Lung (tissue), 12 donors: ENCODE measurements around the gene CKB. TPM values are rescaled to one million over a fixed set of nuclear protein-coding genes. Genes with fewer than 3 reads are reported as not detected.

Source experiments
- ATAC-seq: fragments of 200-7000 bp; cut with Tn5 transposase; one replicate; pipeline ENCODE4 v1.9.1; 2020; ENCODE audit warnings: moderate number of reproducible peaks; ENCODE audit not compliant: insufficient read depth, low FRiP score
- DNase-seq, 3 donors: peaks; one replicate each; pipeline ENCODE4 v3.0.0-alpha.2; 2013 to 2017
- H3K27ac ChIP-seq, 2 donors: one replicate each; pipeline ENCODE4 v1.5.1; 2013; ENCODE audit warnings: mild to moderate bottlenecking in 2 of 2, moderate library complexity in 2 of 2, control low read depth in 1 of 2, inconsistent platforms in 1 of 2, low read depth in 1 of 2, low read length in 1 of 2
- H3K27me3 ChIP-seq, 3 donors: one replicate each; pipeline ENCODE4 v1.5.1; 2013; ENCODE audit warnings: low read length in 2 of 3; ENCODE audit not compliant: control insufficient read depth in 3 of 3, insufficient read depth in 3 of 3
- H3K36me3 ChIP-seq, 4 donors: one replicate each; pipeline ENCODE4 v1.5.1; 2013; ENCODE audit warnings: low read length in 4 of 4, mild to moderate bottlenecking in 1 of 4, moderate library complexity in 1 of 4; ENCODE audit not compliant: control insufficient read depth in 4 of 4, insufficient read depth in 4 of 4
- H3K4me1 ChIP-seq, 5 donors: one replicate each; pipeline ENCODE4 v1.5.1; 2013; ENCODE audit warnings: low read length in 5 of 5, mild to moderate bottlenecking in 2 of 5, moderate library complexity in 1 of 5; ENCODE audit not compliant: control insufficient read depth in 5 of 5, insufficient read depth in 5 of 5
- H3K4me3 ChIP-seq: one replicate; pipeline ENCODE4 v1.5.1; 2013; ENCODE audit warnings: mild to moderate bottlenecking, control low read depth, moderate library complexity
- H3K9ac ChIP-seq, 2 donors: one replicate each; pipeline ENCODE4 v1.5.1; 2013; ENCODE audit warnings: low read length in 2 of 2, control low read depth in 1 of 2; ENCODE audit not compliant: insufficient read depth in 1 of 2
- H3K9me3 ChIP-seq, 4 donors: one replicate each; pipeline ENCODE4 v1.5.1; 2013; ENCODE audit warnings: low read length in 3 of 4, mild to moderate bottlenecking in 1 of 4, moderate library complexity in 1 of 4; ENCODE audit not compliant: control insufficient read depth in 4 of 4, insufficient read depth in 3 of 4
- WGBS, 2 donors: extraction: QIAGEN DNeasy Blood & Tissue Kit; methylation state at CpG; one replicate each; pipeline ENCODE4 v1.1.7; 2013; 5-methylcytosine and 5-hydroxymethylcytosine counted together
- polyA plus RNA-seq, 2 donors: library from polyadenylated mRNA; stranded (reverse); fragments of 200-250 nt; gene quantifications; one replicate each; pipeline ENCODE4 v1.2.1, GENCODE V29; 2013
- total RNA-seq, 2 donors: library from RNA; depleted of rRNA in 1 of 2; stranded (reverse); fragments of >200 nt in 1 of 2; gene quantifications; one replicate each; pipeline ENCODE4 v1.2.1, GENCODE V29; 2014 to 2021
- TF ChIP-seq, protein P1 (sequence below): IDR thresholded peaks from 2 replicates; pipeline ENCODE4 v1.5.1; 2012; ENCODE audit warnings: mild to moderate bottlenecking; ENCODE audit errors: control extremely low read depth, extremely low read depth
- donor health status: control.
- donor health status: control.
- donor health status: Bipolar disorder and iron deficiency.
- donor health status: healthy.
- donor health status: DM: yes; HTN: yes; CAD: no.

Gene CKB
- total and polyA plus RNA-seq, 4 donors: 111 to 356 (median 277) TPM

DNA sequence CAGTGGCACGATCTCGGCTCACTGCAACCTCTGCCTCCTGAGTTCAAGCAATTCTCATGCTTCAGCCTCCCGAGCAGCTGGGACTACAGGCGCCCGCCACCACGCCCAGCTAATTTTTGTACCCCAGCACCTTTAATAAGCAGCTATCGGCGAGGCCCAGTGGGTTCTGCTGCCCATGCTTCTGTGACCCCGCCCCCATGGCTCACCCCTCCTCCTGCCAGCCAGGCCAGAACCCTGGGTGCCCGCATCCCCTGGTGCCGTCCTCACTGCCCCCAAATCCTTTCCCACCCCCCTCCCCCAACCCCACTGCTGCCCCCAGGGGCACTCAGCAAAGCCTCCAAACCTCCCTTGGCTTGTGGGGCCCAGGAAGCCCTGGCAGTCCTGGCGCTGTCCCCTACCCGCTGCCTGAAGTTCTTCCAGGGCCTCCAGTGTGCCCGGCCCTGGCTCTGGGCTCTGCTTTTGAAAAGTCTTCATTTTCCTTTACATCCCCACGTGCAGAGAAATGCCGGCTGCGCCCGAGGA is 25.4 kb upstream of the CKB start:
- TF ChIP-seq, protein P1, sequence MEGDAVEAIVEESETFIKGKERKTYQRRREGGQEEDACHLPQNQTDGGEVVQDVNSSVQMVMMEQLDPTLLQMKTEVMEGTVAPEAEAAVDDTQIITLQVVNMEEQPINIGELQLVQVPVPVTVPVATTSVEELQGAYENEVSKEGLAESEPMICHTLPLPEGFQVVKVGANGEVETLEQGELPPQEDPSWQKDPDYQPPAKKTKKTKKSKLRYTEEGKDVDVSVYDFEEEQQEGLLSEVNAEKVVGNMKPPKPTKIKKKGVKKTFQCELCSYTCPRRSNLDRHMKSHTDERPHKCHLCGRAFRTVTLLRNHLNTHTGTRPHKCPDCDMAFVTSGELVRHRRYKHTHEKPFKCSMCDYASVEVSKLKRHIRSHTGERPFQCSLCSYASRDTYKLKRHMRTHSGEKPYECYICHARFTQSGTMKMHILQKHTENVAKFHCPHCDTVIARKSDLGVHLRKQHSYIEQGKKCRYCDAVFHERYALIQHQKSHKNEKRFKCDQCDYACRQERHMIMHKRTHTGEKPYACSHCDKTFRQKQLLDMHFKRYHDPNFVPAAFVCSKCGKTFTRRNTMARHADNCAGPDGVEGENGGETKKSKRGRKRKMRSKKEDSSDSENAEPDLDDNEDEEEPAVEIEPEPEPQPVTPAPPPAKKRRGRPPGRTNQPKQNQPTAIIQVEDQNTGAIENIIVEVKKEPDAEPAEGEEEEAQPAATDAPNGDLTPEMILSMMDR: no peak
- H3K27ac ChIP-seq: no peak overlapping the region
- no peak overlapping the region for H3K9ac ChIP-seq
- peaks cover 0 to 31% (median 23%) of the 10 kb centered on the region in 5 donors for H3K4me1 ChIP-seq
- H3K4me3 ChIP-seq: no peak overlapping the region
- no peaks in the 10 kb centered on the region for H3K9me3 ChIP-seq
- 91 to 92% methylated on average over 18 of the region's 18 CpGs for WGBS, 2 donors
- H3K36me3 ChIP-seq: no peaks in the 10 kb centered on the region
- no peaks in the 10 kb centered on the region for H3K27me3 ChIP-seq
- ATAC-seq (no peak), DNase-seq (no peak)

GRCh38 chr14:103547455-103547940 is 24.9 kb upstream of the CKB start:
- H3K9ac ChIP-seq: no peak overlapping the region
- no peak for DNase-seq
- no peak overlapping the region for H3K4me3 ChIP-seq
- no peaks in the 10 kb centered on the region for H3K9me3 ChIP-seq
- H3K36me3 ChIP-seq: no peaks in the 10 kb centered on the region
- no peak overlapping the region for H3K27ac ChIP-seq
- 89 to 91% methylated on average over 11 of the region's 11 CpGs for WGBS, 2 donors
- TF ChIP-seq, protein P1: no peak
- peaks cover 0 to 29% (median 28%) of the 10 kb centered on the region in 5 donors for H3K4me1 ChIP-seq
- H3K27me3 ChIP-seq: no peaks in the 10 kb centered on the region
- ATAC-seq: no peak

DNA sequence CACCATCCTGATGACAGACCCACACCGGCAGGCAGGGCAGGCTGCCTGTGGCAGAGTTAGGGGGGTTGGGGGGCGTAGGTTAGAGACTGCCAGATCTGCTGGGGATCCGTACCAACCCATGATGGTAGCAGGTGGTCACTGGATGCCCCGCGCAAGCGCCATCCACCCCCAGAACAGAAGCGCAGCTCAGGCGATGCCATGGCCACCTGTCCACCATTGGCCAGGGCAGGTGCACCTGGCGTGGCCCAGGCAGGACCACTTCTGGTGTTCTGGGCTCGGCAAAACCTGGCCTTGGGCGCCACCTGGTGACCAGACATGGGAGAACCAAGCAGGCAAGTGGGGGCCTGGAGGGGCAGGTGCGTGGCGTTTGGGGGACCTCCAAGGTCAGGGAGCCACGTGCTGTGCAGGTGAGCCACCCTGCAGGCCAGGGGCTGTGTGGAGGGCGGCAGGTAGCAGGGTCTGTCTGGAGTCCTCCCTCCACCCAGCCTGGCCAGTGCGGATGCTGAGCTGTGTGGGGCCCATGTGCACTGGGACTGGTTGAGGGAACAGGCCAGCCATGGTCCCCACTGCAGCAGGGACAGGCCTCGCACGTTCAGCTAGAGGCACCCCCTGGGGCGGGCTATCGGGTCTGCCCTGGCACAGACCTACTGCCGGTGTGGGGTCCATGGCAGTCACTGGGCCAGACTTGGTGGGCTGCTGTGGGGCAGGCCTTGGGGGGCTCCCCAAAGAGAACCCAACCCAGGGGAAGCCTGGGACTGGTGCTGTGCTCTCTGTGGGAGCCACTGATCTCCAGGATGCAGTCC is 24.2 kb upstream of the CKB start:
- no peaks in the 10 kb centered on the region for H3K36me3 ChIP-seq
- WGBS, 2 donors: 26 to 36% methylated on average over 21 of the region's 21 CpGs
- peak in 2 of 3 donors; percentile 52 to 71 for DNase-seq
- peak; percentile 71 for ATAC-seq
- H3K4me1 ChIP-seq: peaks cover 0 to 35% (median 32%) of the 10 kb centered on the region in 5 donors
- H3K4me3 ChIP-seq: no peak overlapping the region
- no peak overlapping the region for H3K9ac ChIP-seq
- no peaks in the 10 kb centered on the region for H3K27me3 ChIP-seq
- TF ChIP-seq, protein P1: peak; percentile 69
- no peak overlapping the region for H3K27ac ChIP-seq
- no peaks in the 10 kb centered on the region for H3K9me3 ChIP-seq
